GM23338 (cell line): ENCODE data around the gene TRIM31. TPM values are rescaled to one million over a fixed set of nuclear protein-coding genes. Genes with fewer than 3 reads are reported as not detected.

Experiments
- ATAC-seq: fragments of 200-7000 bp; cut with Tn5 transposase; 3 replicates; pipeline ENCODE4 v1.9.1; 2020
- DNase-seq: peaks from one replicate; pipeline ENCODE4 v3.0.0-alpha.2; 2015; ENCODE audit warnings: low spot score
- H2AFZ ChIP-seq: fragments of 200-600 bp; sonication (generic); 2 replicates; pipeline ENCODE4 v1.8.0; 2016; ENCODE audit warnings: antibody characterized with exemption, mild to moderate bottlenecking, moderate library complexity
- H3F3A ChIP-seq: fragments of 200-600 bp; sonication (generic); replicated peaks from 2 replicates; pipeline ENCODE4 v1.8.0; 2017; ENCODE audit warnings: antibody characterized with exemption, mixed run types, low read depth
- H3K27ac ChIP-seq: fragments of 200-600 bp; sonication (generic); 2 replicates; pipeline ENCODE4 v1.6.1; 2016; ENCODE audit warnings: low read depth
- H3K27me3 ChIP-seq: fragments of 200-600 bp; sonication (generic); 2 replicates; pipeline ENCODE4 v1.8.0; 2016; ENCODE audit warnings: mild to moderate bottlenecking, mixed run types, moderate library complexity; ENCODE audit not compliant: insufficient read depth
- H3K36me3 ChIP-seq: fragments of 200-600 bp; sonication (generic); 2 replicates; pipeline ENCODE4 v1.8.0; 2016; ENCODE audit warnings: mild to moderate bottlenecking; ENCODE audit not compliant: insufficient read depth
- H3K4me1 ChIP-seq: fragments of 200-600 bp; sonication (generic); 2 replicates; pipeline ENCODE4 v1.8.0; 2016; ENCODE audit warnings: mild to moderate bottlenecking, moderate library complexity; ENCODE audit not compliant: insufficient read depth
- H3K4me2 ChIP-seq: fragments of 200-600 bp; sonication (generic); 2 replicates; pipeline ENCODE4 v1.7.1; 2017; ENCODE audit warnings: mixed run types
- H3K4me3 ChIP-seq: fragments of 200-600 bp; sonication (generic); 2 replicates; pipeline ENCODE4 v1.6.1; 2016; ENCODE audit warnings: mixed run types
- H3K79me2 ChIP-seq: fragments of 200-600 bp; sonication (generic); replicated peaks from 2 replicates; pipeline ENCODE4 v1.8.0; 2017; ENCODE audit warnings: mild to moderate bottlenecking; ENCODE audit not compliant: insufficient read depth
- H3K9me2 ChIP-seq: fragments of 200-600 bp; sonication (generic); 2 replicates; pipeline ENCODE4 v1.8.0; 2017; ENCODE audit not compliant: insufficient read depth
- H4K20me1 ChIP-seq: fragments of 200-600 bp; sonication (generic); replicated peaks from 2 replicates; pipeline ENCODE4 v1.8.0; 2017; ENCODE audit warnings: mild to moderate bottlenecking; ENCODE audit not compliant: insufficient read depth
- H3K27ac Mint-ChIP-seq: 2 replicates; pipeline ENCODE4 v1.8.0; 2020; ENCODE audit warnings: inconsistent platforms, mild to moderate bottlenecking, moderate library complexity, mixed read lengths
- H3K27me3 Mint-ChIP-seq: 3 replicates; pipeline ENCODE4 v1.8.0; 2022; ENCODE audit warnings: low read depth, mild to moderate bottlenecking, moderate library complexity, mixed read lengths, inconsistent platforms; ENCODE audit not compliant: insufficient read depth, poor library complexity
- H3K36me3 Mint-ChIP-seq: 3 replicates; pipeline ENCODE4 v1.8.0; 2021; ENCODE audit warnings: low read depth, mild to moderate bottlenecking, inconsistent platforms, moderate library complexity, mixed read lengths
- H3K4me1 Mint-ChIP-seq: 3 replicates; pipeline ENCODE4 v1.8.0; 2020; ENCODE audit warnings: mild to moderate bottlenecking, inconsistent platforms, mixed read lengths
- H3K4me3 Mint-ChIP-seq: 3 replicates; pipeline ENCODE4 v1.8.0; 2021; ENCODE audit warnings: moderate library complexity, mild to moderate bottlenecking, inconsistent platforms, mixed read lengths
- H3K9me3 Mint-ChIP-seq: 3 replicates; pipeline ENCODE4 v1.8.0; 2020; ENCODE audit warnings: moderate library complexity, mild to moderate bottlenecking, inconsistent platforms, mixed read lengths
- CREB1 ChIP-seq: fragments of 250-450 bp; sonication (Bioruptor Pico); IDR thresholded peaks from 2 replicates; pipeline ENCODE4 v1.5.0; 2020; ENCODE audit warnings: low read depth, mild to moderate bottlenecking, moderate library complexity
- CTCF ChIP-seq, 2 experiments: fragments of 200-600 bp in 1 of 2; sonication (generic) in 1 of 2; conservative IDR thresholded peaks; 2 replicates each; pipeline versions ENCODE4 v1.5.1 to v1.6.1; 2016 to 2017; ENCODE audit warnings: antibody characterized with exemption in 2 of 2, low read depth in 2 of 2, mild to moderate bottlenecking in 2 of 2, moderate library complexity in 1 of 2
- ETS1 ChIP-seq: IDR thresholded peaks from 2 replicates; pipeline ENCODE4 v1.6.1; 2016; ENCODE audit warnings: antibody characterized with exemption
- EZH2 ChIP-seq: fragments of 200-600 bp; sonication (generic); IDR thresholded peaks from one replicate; pipeline ENCODE4 v1.8.0; 2017; ENCODE audit warnings: antibody characterized with exemption, mild to moderate bottlenecking, low read depth; ENCODE audit not compliant: unreplicated experiment
- EZH2phosphoT487 ChIP-seq: fragments of 200-600 bp; sonication (generic); IDR thresholded peaks from one replicate; pipeline ENCODE4 v1.8.1; 2018; ENCODE audit warnings: antibody characterized with exemption; ENCODE audit not compliant: unreplicated experiment
- JUNB ChIP-seq: IDR thresholded peaks from one replicate; pipeline ENCODE4 v1.6.1; 2016; ENCODE audit warnings: antibody characterized with exemption; ENCODE audit not compliant: unreplicated experiment
- NANOG ChIP-seq: IDR thresholded peaks from 2 replicates; pipeline ENCODE4 v1.6.1; 2016; ENCODE audit warnings: antibody characterized with exemption, borderline replicate concordance
- POLR2AphosphoS5 ChIP-seq: IDR thresholded peaks from 2 replicates; pipeline ENCODE4 v1.6.1; 2016; ENCODE audit warnings: antibody characterized with exemption, low read depth
- REST ChIP-seq: IDR thresholded peaks from one replicate; pipeline ENCODE4 v1.6.1; 2018; ENCODE audit warnings: antibody characterized with exemption; ENCODE audit not compliant: unreplicated experiment
- STAT1 ChIP-seq: IDR thresholded peaks from one replicate; pipeline ENCODE4 v1.6.1; 2016; ENCODE audit warnings: antibody characterized with exemption; ENCODE audit not compliant: unreplicated experiment
- ZNF114 ChIP-seq: fragments of 250-450 bp; sonication (Bioruptor Pico); IDR thresholded peaks from 2 replicates; pipeline ENCODE4 v1.5.0; 2020; ENCODE audit warnings: mild to moderate bottlenecking, moderate library complexity
- ZNF331 ChIP-seq: fragments of 250-450 bp; sonication (Bioruptor Pico); IDR thresholded peaks from 2 replicates; pipeline ENCODE4 v1.5.0; 2020; ENCODE audit warnings: low read depth, mild to moderate bottlenecking, moderate library complexity
- ZNF462 ChIP-seq: fragments of 250-450 bp; sonication (Bioruptor Pico); IDR thresholded peaks from 2 replicates; pipeline ENCODE4 v1.5.0; 2020; ENCODE audit warnings: mild to moderate bottlenecking, moderate library complexity
- polyA plus RNA-seq: library from polyadenylated mRNA; unstranded; fragments of >200 nt; fragmentation: Nextera tagmentation; extraction: Ambion mirVana; gene quantifications from 2 replicates; pipeline ENCODE4 v1.2.1, GENCODE V29; 2016
- total RNA-seq: library from RNA; depleted of rRNA; stranded (reverse); fragments of >200 nt; shearing (Covaris generic); gene quantifications from 2 replicates; pipeline ENCODE4 v1.2.3, GENCODE V29; 2014

Gene TRIM31
- total and polyA plus RNA-seq, 2 experiments from 2014 or later, result 0.26 TPM; not detected in 1

GRCh38 chr6:30147096-30147495, 34.2 kb upstream of the TRIM31 start:
- no peaks in the 10 kb centered on the region for H3K9me3 Mint-ChIP-seq
- H3K27me3 ChIP-seq, result no peaks in the 10 kb centered on the region
- H3K36me3 ChIP-seq, result no peaks in the 10 kb centered on the region
- H3K4me3 ChIP-seq, result no peak overlapping the region
- no peaks in the 10 kb centered on the region for H3K9me2 ChIP-seq
- no peaks in the 10 kb centered on the region for H3K36me3 Mint-ChIP-seq
- ATAC-seq (no peak; the same call in 2 of the 3 replicates), DNase-seq (no peak)
- H3K79me2 ChIP-seq, result no peaks in the 10 kb centered on the region
- H2AFZ ChIP-seq, result no peak overlapping the region
- H3K27me3 Mint-ChIP-seq, result no peaks in the 10 kb centered on the region
- H4K20me1 ChIP-seq, result no peaks in the 10 kb centered on the region
- peaks cover 5% of the 10 kb centered on the region for H3K4me1 Mint-ChIP-seq
- no peak overlapping the region for H3K27ac Mint-ChIP-seq
- no peaks in the 10 kb centered on the region for H3K4me1 ChIP-seq
- no peak overlapping the region for H3K4me2 ChIP-seq
- no peak for TF ChIP-seq ZNF114
- TF ChIP-seq CREB1 (CRISPR knock-in tag), result no peak
- TF ChIP-seq NANOG, result no peak
- TF ChIP-seq EZH2phosphoT487, result no peak
- no peak for TF ChIP-seq ETS1
- no peak for TF ChIP-seq POLR2AphosphoS5
- no peak for TF ChIP-seq EZH2
- TF ChIP-seq STAT1, result no peak
- TF ChIP-seq ZNF462 (CRISPR knock-in tag), result no peak
- TF ChIP-seq JUNB, result no peak
- no peak for TF ChIP-seq REST
- TF ChIP-seq CTCF (conservative IDR thresholded peaks at IDR 0.05; ENCODE audit: low read depth in 2 of 2), result no peak
- TF ChIP-seq ZNF331 (CRISPR knock-in tag), result no peak
- H3K4me3 Mint-ChIP-seq, result no peak overlapping the region
- no peaks in the 10 kb centered on the region for H3F3A ChIP-seq
- no peak overlapping the region for H3K27ac ChIP-seq
